GM19468 (cell line): Measurements from ENCODE around the gene PATJ.
"Not testable (repeated sequence)": the region's sequence is repeated elsewhere in the genome, so short reads cannot be mapped to it uniquely, and the experiment has no call there.

ENCODE experiments used
- ATAC-seq: cut with Tn5 transposase; IDR thresholded peaks from one replicate; pipeline ENCODE4 v1.9.1; 2021; ENCODE audit warnings: mild to moderate bottlenecking, moderate library complexity, moderate number of reproducible peaks; ENCODE audit not compliant: unreplicated experiment; ENCODE audit errors: extremely low read depth

The PATJ gene, protein sequence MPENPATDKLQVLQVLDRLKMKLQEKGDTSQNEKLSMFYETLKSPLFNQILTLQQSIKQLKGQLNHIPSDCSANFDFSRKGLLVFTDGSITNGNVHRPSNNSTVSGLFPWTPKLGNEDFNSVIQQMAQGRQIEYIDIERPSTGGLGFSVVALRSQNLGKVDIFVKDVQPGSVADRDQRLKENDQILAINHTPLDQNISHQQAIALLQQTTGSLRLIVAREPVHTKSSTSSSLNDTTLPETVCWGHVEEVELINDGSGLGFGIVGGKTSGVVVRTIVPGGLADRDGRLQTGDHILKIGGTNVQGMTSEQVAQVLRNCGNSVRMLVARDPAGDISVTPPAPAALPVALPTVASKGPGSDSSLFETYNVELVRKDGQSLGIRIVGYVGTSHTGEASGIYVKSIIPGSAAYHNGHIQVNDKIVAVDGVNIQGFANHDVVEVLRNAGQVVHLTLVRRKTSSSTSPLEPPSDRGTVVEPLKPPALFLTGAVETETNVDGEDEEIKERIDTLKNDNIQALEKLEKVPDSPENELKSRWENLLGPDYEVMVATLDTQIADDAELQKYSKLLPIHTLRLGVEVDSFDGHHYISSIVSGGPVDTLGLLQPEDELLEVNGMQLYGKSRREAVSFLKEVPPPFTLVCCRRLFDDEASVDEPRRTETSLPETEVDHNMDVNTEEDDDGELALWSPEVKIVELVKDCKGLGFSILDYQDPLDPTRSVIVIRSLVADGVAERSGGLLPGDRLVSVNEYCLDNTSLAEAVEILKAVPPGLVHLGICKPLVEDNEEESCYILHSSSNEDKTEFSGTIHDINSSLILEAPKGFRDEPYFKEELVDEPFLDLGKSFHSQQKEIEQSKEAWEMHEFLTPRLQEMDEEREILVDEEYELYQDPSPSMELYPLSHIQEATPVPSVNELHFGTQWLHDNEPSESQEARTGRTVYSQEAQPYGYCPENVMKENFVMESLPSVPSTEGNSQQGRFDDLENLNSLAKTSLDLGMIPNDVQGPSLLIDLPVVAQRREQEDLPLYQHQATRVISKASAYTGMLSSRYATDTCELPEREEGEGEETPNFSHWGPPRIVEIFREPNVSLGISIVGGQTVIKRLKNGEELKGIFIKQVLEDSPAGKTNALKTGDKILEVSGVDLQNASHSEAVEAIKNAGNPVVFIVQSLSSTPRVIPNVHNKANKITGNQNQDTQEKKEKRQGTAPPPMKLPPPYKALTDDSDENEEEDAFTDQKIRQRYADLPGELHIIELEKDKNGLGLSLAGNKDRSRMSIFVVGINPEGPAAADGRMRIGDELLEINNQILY (N-terminal part only)

DNA sequence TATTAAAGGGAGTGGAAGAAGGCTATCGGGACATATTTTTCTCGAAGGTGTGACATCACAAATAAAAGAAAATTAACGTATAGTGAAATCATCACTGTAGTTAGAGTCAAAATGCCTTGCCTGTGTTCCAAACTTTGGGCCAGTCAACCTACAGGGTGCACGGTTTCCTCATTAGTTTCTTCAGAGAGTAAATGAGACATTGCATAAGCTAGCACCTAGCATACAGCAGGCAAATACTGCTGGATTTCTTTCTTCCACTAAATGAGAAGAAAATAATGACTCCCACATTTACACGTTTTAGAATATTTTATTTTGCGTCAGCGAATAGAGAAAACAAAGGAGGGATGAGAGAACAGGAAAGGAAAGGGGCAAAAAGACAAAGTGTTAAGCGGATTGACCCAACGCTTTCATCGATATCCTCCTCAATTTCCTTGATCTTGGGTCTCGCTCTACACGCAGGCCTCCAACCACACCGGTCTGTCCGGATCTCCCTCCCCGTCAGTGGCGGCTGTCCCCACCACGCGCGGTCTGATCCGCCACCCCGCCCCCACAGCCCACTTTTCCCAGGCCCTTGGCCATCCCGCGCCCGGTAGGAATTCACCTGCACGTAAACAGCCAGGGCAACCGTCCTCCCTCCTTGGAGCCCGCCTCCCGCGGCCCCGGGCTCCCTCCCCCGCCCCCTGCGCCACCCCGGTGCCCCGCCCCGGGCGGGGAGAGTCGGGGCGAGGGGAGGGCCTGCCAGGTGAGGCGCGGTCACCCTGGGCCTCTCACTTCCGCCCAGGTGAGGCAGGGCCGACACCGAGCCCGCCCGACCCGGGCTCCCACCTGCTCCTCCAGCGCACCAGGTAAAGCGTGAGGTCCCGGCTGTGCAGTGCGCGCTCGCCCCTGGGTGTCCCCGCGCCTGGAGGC, at the start of gene PATJ:
TSS of gene PATJ (plus strand) at position 770 of the 909 bp plus-strand sequence. CDS start 20,413 bp downstream, outside the sequence.
- ATAC-seq, result peak; percentile 79

- no peak for ATAC-seq
These were observed 42.1 kb upstream of the PATJ start for GRCh38 chr1:61699911-61700851.

GRCh38 chr1:61708953-61709907, 33.0 kb upstream of the PATJ start:
- no peak for ATAC-seq

- no peak for ATAC-seq
These were observed 32.4 kb upstream of the PATJ start for GRCh38 chr1:61709908-61710289.

GRCh38 chr1:61711257-61711656, 31.0 kb upstream of the PATJ start:
- ATAC-seq, result not testable (repeated sequence)

- no peak for ATAC-seq
These were observed 30.3 kb upstream of the PATJ start for GRCh38 chr1:61711969-61712368.

DNA sequence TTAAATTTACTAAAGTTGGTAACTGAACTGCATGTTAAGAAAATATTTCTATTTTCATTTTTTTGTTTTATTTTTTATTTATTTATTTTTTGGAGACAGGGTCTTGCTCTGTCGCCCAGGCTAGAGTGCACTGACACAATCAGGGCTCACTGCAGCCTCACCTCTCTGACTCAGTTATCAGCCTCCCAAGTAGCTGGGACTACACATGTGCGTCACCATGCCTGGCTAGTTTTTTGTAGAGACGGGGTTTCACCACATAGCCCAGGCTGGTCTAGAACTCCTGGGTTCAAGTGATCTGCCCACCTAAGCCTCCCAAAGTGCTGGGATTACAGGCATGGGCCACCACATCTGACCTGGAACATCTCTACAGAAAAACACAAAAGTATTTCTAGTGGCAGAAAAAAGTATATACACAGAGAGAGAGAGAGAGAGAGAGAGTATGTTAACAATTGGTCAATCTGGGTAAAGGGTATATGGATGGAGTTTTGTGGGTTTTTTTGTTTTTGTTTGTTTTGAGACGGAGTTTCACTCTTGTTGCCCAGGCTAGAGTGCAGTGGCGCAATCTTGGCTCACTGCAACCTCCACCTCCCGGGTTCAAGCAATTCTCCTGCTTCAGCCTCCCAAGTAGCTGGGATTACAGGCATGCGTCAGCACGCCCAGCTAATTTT, 23.1 kb upstream of the PATJ start:
- not testable (repeated sequence) for ATAC-seq

GRCh38 chr1:61724506-61724812, 17.8 kb upstream of the PATJ start:
- ATAC-seq, result no peak

GRCh38 chr1:61724813-61725694, 17.2 kb upstream of the PATJ start, which contains the start of gene TM2D1:
TSS of gene TM2D1 (minus strand) at chr1:61725141. CDS start at chr1:61725120, 21 bp downstream.
- peak; percentile 100 for ATAC-seq

DNA sequence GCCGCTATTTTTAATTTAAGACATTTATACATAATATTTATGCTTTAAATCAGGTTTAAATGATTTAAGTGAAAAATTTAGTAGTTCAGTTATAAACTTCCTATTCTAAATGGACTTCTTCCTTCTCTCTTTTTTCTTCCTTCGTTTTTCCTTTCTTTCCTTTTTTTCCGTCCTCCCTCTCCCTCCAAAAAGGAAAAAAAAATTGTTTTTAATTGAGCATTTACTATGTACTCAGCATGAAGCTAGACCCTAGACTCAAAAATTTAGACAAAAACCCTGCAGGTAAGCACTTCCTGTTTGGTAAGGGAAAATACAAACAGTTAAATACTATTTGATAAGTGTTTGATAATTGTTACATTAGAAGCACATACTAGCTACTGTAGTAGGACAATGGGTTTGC, 14.7 kb upstream of the PATJ start:
- no peak for ATAC-seq

DNA sequence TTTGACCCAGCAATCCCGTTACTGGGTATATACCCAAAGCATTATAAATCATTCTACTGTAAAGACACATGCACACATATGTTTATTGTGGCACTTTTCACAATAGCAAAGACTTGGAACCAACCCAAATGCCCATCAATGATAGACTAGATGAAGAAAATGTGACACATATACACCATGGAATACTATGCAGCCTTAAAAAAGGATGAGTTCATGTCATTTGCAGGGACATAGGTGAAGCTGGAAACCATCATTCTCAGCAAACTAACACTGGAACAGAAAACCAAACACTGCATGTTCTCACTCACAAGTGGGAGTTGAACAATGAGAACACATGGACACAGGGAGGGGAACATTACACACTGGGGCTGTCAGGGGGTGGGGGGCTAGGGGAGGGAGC, 11.6 kb upstream of the PATJ start:
- ATAC-seq, result not testable (repeated sequence)

GRCh38 chr1:61732726-61733125, 9.6 kb upstream of the PATJ start:
- no peak for ATAC-seq

- ATAC-seq, result no peak
These were observed 1.3 kb upstream of the PATJ start for GRCh38 chr1:61740751-61741700.

- ATAC-seq, result peak; percentile 16
These were observed 545 bp downstream of the PATJ start for GRCh38 chr1:61742620-61743430.
